OCI-LY1 (cell line): ENCODE data around the gene BABAM2.

Experiments
- CTCF ChIP-seq: fragments of 200-600 bp; sonication (generic), shearing (Covaris generic); IDR thresholded peaks from 2 replicates; pipeline ENCODE4 v1.5.1; 2017; ENCODE audit warnings: mild to moderate bottlenecking, antibody characterized with exemption, low read length, moderate library complexity, mixed read lengths
- EZH2 ChIP-seq: fragments of 200-600 bp; sonication (generic), shearing (Covaris generic); IDR thresholded peaks from 2 replicates; pipeline ENCODE4 v1.8.0; 2017; ENCODE audit warnings: borderline replicate concordance, mixed run types, mild to moderate bottlenecking, antibody characterized with exemption, low read length, moderate library complexity, mixed read lengths

DNA sequence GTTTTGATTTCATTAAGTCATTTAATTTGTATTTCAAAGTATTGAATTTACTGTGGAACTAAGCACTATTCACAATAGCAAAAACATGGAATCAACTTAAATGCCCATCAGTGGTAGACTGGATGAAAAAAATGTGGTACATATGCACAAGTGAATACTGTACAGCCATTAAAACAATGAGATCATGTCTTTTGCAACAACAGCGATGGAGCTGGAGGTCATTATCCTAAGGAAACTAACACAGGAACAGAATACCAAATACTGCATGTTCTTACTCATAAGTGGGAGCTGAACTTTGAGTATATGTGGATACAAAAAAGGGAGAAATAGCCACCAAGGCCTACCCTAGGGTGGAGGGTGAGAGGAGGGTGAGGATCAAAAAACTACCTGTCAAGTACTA, 164.4 kb downstream of the BABAM2 start:
- TF ChIP-seq CTCF: no peak
- no peak for TF ChIP-seq EZH2
